Epithelial cell of esophagus (primary cell): ENCODE data around the gene STK17B.
A peak's percentile ranks its signal among the peaks of the same experiment; 100 is the strongest.

Experiments used
- DNase-seq: peaks from one replicate; pipeline ENCODE4 v3.0.0; 2010; ENCODE audit warnings: low read depth
- H3K4me3 ChIP-seq: 2 replicates; pipeline ENCODE4 v1.5.1; 2011; ENCODE audit warnings: mild to moderate bottlenecking, low read length, control low read depth
- TF ChIP-seq, protein P1 (sequence below): IDR thresholded peaks from 2 replicates; pipeline ENCODE4 v1.5.1; 2011; ENCODE audit warnings: low read depth, mild to moderate bottlenecking, low read length, control low read depth, inconsistent platforms; ENCODE audit not compliant: insufficient read depth; ENCODE audit errors: missing control alignments

The STK17B gene

DNA sequence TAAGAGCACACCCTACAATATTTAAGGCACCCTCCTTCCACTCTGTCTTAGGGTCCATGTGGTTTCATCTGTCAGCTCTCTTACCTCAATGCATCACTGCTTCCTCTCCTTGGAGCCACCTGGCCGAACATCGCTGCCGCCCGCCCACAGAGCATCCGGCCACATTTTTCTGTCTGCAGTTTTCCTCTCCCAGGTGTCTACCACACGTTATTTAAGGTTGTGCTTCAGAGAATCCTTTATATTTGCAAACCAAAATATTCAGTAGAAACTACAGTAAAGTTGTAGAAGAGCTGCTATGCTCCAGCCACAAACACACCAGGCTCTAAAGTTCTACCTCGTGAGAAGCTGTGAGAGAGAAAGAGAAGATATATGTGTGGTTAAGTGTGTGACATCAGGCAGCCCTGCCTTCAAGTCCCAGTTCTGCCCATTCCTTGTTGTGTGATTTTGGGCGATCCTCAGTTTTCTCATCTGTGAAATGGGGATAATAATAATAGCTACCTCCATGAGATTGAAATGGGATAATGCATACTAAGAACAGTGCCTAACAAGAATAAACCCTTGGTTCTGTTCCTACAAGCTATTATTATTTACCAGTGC lies 4.9 kb upstream of the STK17B start:
- no peak overlapping the region for H3K4me3 ChIP-seq
- TF ChIP-seq, protein P1, sequence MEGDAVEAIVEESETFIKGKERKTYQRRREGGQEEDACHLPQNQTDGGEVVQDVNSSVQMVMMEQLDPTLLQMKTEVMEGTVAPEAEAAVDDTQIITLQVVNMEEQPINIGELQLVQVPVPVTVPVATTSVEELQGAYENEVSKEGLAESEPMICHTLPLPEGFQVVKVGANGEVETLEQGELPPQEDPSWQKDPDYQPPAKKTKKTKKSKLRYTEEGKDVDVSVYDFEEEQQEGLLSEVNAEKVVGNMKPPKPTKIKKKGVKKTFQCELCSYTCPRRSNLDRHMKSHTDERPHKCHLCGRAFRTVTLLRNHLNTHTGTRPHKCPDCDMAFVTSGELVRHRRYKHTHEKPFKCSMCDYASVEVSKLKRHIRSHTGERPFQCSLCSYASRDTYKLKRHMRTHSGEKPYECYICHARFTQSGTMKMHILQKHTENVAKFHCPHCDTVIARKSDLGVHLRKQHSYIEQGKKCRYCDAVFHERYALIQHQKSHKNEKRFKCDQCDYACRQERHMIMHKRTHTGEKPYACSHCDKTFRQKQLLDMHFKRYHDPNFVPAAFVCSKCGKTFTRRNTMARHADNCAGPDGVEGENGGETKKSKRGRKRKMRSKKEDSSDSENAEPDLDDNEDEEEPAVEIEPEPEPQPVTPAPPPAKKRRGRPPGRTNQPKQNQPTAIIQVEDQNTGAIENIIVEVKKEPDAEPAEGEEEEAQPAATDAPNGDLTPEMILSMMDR: no peak
- DNase-seq: no peak

DNA sequence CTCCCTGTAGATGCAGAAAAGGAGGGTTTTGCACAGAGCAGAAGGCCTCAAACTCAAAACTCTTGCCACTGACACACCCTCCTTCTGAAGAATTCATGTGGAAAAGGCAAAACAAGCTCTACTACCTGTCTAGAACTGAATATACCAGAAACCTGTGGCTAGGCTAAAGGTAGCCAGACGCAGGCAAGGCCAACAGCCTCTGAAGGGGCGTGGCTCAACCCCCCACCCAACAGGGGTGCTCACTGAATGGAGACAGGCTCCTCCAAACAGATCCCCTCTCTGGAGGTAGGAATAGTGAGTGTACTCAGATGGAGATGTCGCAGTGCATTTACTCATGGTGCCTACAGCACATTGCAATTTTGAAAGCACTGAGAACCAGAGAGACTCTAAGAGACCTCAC lies 3.0 kb upstream of the STK17B start:
- TF ChIP-seq, protein P1: no peak
- H3K4me3 ChIP-seq: no peak overlapping the region
- no peak for DNase-seq

DNA sequence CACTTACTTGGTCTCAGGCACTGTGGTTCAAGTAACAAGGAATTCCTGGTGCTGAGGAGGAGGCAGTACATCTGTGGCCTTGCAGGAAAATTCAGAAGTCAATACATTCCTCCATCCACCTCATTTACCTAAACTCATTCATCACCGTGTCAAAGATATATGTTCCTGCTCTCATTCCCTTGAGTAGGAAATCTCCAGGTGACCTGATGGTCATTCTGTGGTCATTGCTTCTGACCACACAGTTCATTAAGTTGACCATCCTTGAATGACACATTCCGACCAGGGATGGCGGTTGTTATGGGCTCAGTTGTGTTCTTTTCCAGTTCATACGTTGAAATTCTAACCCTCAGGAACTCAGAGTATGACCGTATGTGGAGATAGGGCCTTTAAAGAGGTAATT lies 2.1 kb upstream of the STK17B start:
- TF ChIP-seq, protein P1: no peak
- DNase-seq: no peak
- no peak overlapping the region for H3K4me3 ChIP-seq

DNA sequence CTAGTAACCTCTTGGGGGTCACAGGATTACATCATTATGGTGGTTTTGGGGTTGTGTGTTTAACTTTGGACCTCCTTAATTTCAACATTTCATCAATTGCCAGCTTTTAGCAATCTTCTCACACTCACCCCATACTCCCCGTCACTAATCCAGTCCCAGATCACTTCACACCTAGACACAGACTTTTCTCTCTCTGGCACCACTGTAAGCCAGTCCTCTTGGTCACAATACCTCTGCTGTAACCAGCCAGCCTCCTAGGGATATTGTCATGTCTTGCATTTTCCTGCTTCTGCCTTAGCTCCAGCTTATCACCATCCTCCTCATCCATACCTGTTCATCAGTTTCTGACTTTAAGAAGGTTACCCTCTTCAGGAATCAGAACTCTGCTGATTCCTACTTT lies 1.6 kb upstream of the STK17B start:
- no peak overlapping the region for H3K4me3 ChIP-seq
- no peak for DNase-seq
- TF ChIP-seq, protein P1: no peak

DNA sequence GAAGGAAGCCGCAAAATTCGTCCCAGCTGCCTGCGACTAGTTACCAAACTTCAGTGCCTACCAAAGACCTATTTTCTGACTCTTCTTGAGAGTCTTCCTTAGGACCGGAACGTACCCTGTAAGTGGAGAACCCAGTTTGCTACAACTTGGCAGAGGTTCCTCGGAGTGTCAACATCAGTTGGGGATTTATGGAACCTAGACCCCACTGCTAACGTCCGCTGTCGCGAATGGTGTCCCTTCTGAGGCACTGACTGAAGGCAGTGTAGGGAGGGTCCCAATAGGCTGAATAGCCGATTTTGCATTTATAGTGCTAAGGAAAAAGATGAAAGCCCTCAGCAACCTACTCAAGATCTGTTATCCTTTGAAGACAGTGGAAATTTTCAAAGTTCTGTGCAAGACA lies 568 bp upstream of the STK17B start:
- H3K4me3 ChIP-seq: peak overlapping the region; percentile 60
- no peak for DNase-seq
- TF ChIP-seq, protein P1: no peak

DNA sequence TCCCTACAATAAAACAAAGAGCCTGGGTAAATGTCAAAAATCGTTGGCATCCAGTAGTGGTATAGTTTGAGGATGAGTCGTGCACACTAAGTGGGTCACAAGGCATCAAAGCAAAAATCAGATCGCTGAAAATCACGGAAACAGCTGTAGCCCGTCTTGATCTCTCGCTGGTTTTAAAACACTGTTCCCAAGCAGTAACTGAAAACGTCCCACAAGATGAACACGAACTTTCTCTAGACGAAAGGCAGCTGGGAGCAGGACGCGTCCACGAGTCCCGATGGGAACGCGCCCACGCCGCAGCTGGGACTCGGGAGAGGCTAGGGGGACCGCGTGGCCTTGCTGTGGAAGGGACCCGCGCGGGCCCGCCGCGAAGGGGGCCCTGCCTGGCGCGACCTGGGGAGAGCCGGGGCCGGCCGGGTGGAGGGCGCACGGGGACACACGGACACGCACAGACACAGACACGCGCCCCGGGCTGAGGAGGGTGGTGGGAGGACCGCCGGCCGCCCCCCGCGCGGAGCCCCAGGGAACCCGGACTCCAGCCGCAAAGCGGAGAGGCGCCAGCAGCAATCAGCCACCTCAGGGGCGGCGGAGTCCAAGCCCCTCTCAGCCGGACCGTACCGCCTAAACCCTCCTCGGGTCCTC lies 651 bp downstream of the STK17B start:
- peak overlapping the region; percentile 87 for H3K4me3 ChIP-seq
- TF ChIP-seq, protein P1: no peak
- DNase-seq: peak; percentile 50

DNA sequence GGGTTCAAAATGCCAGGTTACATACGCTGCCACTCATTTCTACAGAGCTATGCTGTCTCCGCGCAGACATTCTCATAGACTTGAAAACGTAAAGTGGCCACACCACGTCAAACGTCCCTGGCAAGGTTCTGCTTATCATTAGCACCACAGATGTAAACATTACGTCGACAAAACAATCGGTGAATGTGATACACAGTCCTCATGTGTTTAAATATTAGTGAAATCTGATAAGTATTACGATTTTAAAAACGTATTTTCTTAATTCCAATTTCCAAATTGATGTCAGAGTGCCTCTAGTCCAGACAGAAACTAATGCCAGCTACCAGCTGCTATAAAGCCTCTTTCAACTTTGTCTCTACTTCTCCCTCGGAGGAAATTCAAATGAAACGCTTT lies 1.2 kb downstream of the STK17B start:
- TF ChIP-seq, protein P1: no peak
- peak; percentile 67 for DNase-seq
- peak overlapping the region; percentile 87 for H3K4me3 ChIP-seq
